ENCODE measurements around the gene ATG9B. TPM values are rescaled to one million over a fixed set of nuclear protein-coding genes. Genes with fewer than 3 reads are reported as not detected.
A peak's percentile ranks its signal among the peaks of the same experiment; 100 is the strongest.

The ATG9B gene
- total and polyA plus RNA-seq, 2 donors (not counting 1 experiment from before 2014, with no cell fraction given) = under 0.01 to 0.03 TPM

DNA sequence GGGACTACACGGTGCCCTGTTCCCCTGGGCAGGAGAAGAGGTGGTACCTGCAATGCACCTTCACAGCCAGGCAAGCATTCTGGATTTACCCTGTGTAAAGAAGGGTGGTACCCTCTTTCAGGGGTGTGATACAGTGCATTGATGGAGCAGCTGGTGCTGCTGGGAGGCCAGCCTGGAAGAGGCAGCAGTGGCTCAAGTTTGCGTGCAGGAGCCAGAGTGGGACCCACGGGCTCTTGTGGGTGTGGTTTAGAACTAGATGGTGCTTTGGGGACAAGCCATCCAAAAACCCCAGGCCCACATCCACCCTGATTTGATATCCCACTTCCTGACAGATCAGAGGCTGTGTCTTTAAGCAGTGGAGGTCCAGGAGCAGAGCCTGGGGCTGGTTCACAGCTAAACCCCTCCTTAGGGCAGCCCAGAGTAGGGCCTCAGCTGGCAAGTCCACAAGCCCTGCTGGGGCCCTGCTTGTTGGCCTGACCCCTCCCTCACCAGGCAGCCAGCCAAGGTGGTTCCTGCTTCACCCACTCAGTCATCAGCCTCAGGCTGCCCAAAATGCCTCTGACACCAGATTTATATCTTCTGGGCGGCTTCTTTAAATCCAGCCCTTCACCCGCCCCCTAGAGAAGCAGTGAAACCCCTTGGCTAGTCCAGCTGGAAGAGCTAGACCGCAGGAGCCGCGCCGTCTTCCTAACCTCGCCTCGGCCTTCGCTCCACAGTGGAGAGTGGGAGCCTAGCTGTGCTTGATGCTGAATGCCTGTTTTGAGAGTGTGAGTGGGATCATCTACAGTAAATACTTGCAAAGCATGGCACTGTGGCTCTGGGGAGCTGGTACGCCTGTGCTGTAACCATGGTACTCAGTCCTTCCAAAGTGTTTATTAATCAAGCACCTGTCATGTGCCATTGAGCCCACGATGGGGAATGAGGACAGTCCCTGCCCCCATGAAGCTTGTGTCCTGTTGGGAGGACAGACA lies 22.6 kb upstream of the ATG9B start:
- Histone ChIP-seq H3K4me1 (ENCODE audit: control insufficient read depth, extremely low read depth, insufficient read depth, low read length) (peaks cover 8% of the 10 kb centered on the region), H3K27me3 (ENCODE audit: control insufficient read depth, insufficient read depth, low read length) (no peaks in the 10 kb centered on the region), H3K9me3 (ENCODE audit: control insufficient read depth, insufficient read depth, low read depth, low read length) (no peaks in the 10 kb centered on the region), H3K9ac (ENCODE audit: insufficient read depth, low read length) (no peak overlapping the region), H3K27ac (ENCODE audit: insufficient read depth, low read length) (no peak overlapping the region), H4K20me1 (ENCODE audit: control insufficient read depth, extremely low read depth, insufficient read depth, low read length) (no peaks in the 10 kb centered on the region), H3K4me3 (replicated peaks in 1 of 4; ENCODE audit: control extremely low read depth in 1 of 4, insufficient read depth in 1 of 4, low read depth in 3 of 4, low read length in 4 of 4) (no peak overlapping the region), H2AFZ (ENCODE audit: low read length) (no peak overlapping the region), H3K4me2 (ENCODE audit: extremely low read depth, insufficient read depth, low read length) (no peak overlapping the region), H3K79me2 (ENCODE audit: control insufficient read depth, insufficient read depth, low read length) (no peaks in the 10 kb centered on the region), H3K36me3 (ENCODE audit: control insufficient read depth, insufficient read depth, low read length) (peaks cover 2% of the 10 kb centered on the region)
- TF ChIP-seq EZH2 (IDR thresholded peaks at IDR 0.05; ENCODE audit: low read length, missing control alignments) = no peak
- TF ChIP-seq, protein P1, sequence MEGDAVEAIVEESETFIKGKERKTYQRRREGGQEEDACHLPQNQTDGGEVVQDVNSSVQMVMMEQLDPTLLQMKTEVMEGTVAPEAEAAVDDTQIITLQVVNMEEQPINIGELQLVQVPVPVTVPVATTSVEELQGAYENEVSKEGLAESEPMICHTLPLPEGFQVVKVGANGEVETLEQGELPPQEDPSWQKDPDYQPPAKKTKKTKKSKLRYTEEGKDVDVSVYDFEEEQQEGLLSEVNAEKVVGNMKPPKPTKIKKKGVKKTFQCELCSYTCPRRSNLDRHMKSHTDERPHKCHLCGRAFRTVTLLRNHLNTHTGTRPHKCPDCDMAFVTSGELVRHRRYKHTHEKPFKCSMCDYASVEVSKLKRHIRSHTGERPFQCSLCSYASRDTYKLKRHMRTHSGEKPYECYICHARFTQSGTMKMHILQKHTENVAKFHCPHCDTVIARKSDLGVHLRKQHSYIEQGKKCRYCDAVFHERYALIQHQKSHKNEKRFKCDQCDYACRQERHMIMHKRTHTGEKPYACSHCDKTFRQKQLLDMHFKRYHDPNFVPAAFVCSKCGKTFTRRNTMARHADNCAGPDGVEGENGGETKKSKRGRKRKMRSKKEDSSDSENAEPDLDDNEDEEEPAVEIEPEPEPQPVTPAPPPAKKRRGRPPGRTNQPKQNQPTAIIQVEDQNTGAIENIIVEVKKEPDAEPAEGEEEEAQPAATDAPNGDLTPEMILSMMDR (conservative IDR thresholded peaks at IDR 0.05 in 1 of 2, IDR thresholded peaks at IDR 0.05 in 1 of 2; ENCODE audit: low read depth in 1 of 2, low read length in 2 of 2) = no peak
- DNase-seq (ENCODE audit: low read depth in 2 of 2) = peak; percentile 74 to 95

GRCh38 chr7:151045967-151046366 lies 21.7 kb upstream of the ATG9B start:
- Histone ChIP-seq H3K27ac (ENCODE audit: insufficient read depth, low read length) (no peak overlapping the region), H3K9me3 (ENCODE audit: control insufficient read depth, insufficient read depth, low read depth, low read length) (no peaks in the 10 kb centered on the region), H3K27me3 (ENCODE audit: control insufficient read depth, insufficient read depth, low read length) (no peaks in the 10 kb centered on the region), H3K4me2 (ENCODE audit: extremely low read depth, insufficient read depth, low read length) (no peak overlapping the region), H2AFZ (ENCODE audit: low read length) (no peak overlapping the region), H3K36me3 (ENCODE audit: control insufficient read depth, insufficient read depth, low read length) (peaks cover 3% of the 10 kb centered on the region), H3K79me2 (ENCODE audit: control insufficient read depth, insufficient read depth, low read length) (no peaks in the 10 kb centered on the region), H4K20me1 (ENCODE audit: control insufficient read depth, extremely low read depth, insufficient read depth, low read length) (no peaks in the 10 kb centered on the region), H3K4me3 (replicated peaks in 1 of 4; ENCODE audit: control extremely low read depth in 1 of 4, insufficient read depth in 1 of 4, low read depth in 3 of 4, low read length in 4 of 4) (no peak overlapping the region), H3K4me1 (ENCODE audit: control insufficient read depth, extremely low read depth, insufficient read depth, low read length) (peaks cover 8% of the 10 kb centered on the region), H3K9ac (ENCODE audit: insufficient read depth, low read length) (no peak overlapping the region)
- no peak for DNase-seq (ENCODE audit: low read depth in 2 of 2)
- TF ChIP-seq, protein P1 (conservative IDR thresholded peaks at IDR 0.05 in 1 of 2, IDR thresholded peaks at IDR 0.05 in 1 of 2; ENCODE audit: low read depth in 1 of 2, low read length in 2 of 2) = no peak
- no peak for TF ChIP-seq EZH2 (IDR thresholded peaks at IDR 0.05; ENCODE audit: low read length, missing control alignments)

DNA sequence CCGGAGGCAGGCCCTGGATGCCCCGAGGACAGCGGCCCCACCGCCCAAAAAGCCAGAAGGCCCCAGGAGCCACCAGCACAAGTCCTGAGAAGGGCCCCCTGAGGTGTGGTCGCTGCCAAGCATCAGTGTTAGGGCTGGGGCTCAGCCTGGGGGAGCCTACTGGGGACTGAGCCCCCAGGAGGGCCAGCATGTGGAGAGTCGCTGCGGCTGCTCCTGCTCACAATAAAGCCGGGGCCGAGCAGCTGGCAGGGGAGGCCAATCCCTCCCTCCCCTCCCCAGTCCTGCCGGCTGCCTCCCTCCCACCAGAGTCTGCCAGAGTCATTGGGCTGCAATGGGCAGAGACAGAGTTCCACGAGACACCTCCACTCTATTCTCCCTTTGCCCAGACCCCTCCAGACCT lies 21.0 kb upstream of the ATG9B start:
- H4K20me1 ChIP-seq (ENCODE audit: control insufficient read depth, extremely low read depth, insufficient read depth, low read length) = no peaks in the 10 kb centered on the region
- no peak for DNase-seq (ENCODE audit: low read depth in 2 of 2)
- no peaks in the 10 kb centered on the region for H3K27me3 ChIP-seq (ENCODE audit: control insufficient read depth, insufficient read depth, low read length)
- no peaks in the 10 kb centered on the region for H3K9me3 ChIP-seq (ENCODE audit: control insufficient read depth, insufficient read depth, low read depth, low read length)
- no peak overlapping the region for H3K27ac ChIP-seq (ENCODE audit: insufficient read depth, low read length)
- no peak overlapping the region for H3K9ac ChIP-seq (ENCODE audit: insufficient read depth, low read length)
- no peak overlapping the region for H2AFZ ChIP-seq (ENCODE audit: low read length)
- no peaks in the 10 kb centered on the region for H3K79me2 ChIP-seq (ENCODE audit: control insufficient read depth, insufficient read depth, low read length)
- no peak overlapping the region for H3K4me3 ChIP-seq (replicated peaks in 1 of 4; ENCODE audit: control extremely low read depth in 1 of 4, insufficient read depth in 1 of 4, low read depth in 3 of 4, low read length in 4 of 4)
- H3K4me2 ChIP-seq (ENCODE audit: extremely low read depth, insufficient read depth, low read length) = no peak overlapping the region
- H3K4me1 ChIP-seq (ENCODE audit: control insufficient read depth, extremely low read depth, insufficient read depth, low read length) = peaks cover 8% of the 10 kb centered on the region
- H3K36me3 ChIP-seq (ENCODE audit: control insufficient read depth, insufficient read depth, low read length) = peaks cover 3% of the 10 kb centered on the region
- TF ChIP-seq, protein P1 (conservative IDR thresholded peaks at IDR 0.05 in 1 of 2, IDR thresholded peaks at IDR 0.05 in 1 of 2; ENCODE audit: low read depth in 1 of 2, low read length in 2 of 2) = no peak

Measured in fibroblast of lung (primary cell).